Neural crest cell (in vitro differentiated cells): ENCODE data around the gene VSX1. TPM values are rescaled to one million over a fixed set of nuclear protein-coding genes. Genes with fewer than 3 reads are reported as not detected.

Experiments used
- DNase-seq: peaks from one replicate; pipeline ENCODE4 v3.0.0; 2021; ENCODE audit warnings: low read depth, mixed read lengths, low spot score
- H3K27ac Mint-ChIP-seq: one replicate; pipeline ENCODE4 v1.8.0; 2021; ENCODE audit warnings: mild to moderate bottlenecking, mixed read lengths; ENCODE audit not compliant: unreplicated experiment
- H3K27me3 Mint-ChIP-seq: 2 replicates; pipeline ENCODE4 v1.8.0; 2021; ENCODE audit warnings: low read depth, mild to moderate bottlenecking, mixed read lengths
- H3K36me3 Mint-ChIP-seq: 2 replicates; pipeline ENCODE4 v1.8.0; 2021; ENCODE audit warnings: low read depth, mild to moderate bottlenecking, mixed read lengths
- H3K4me1 Mint-ChIP-seq: 2 replicates; pipeline ENCODE4 v1.8.0; 2021; ENCODE audit warnings: mixed read lengths
- H3K4me3 Mint-ChIP-seq: one replicate; pipeline ENCODE4 v1.8.0; 2021; ENCODE audit warnings: mild to moderate bottlenecking, mixed read lengths
- H3K9me3 Mint-ChIP-seq: 2 replicates; pipeline ENCODE4 v1.8.0; 2021; ENCODE audit warnings: mixed read lengths
- CTCF ChIP-seq: fragments of 200-600 bp; sonication (generic); conservative IDR thresholded peaks from 2 replicates; pipeline ENCODE4 v1.5.0; 2021; ENCODE audit warnings: antibody characterized with exemption, mild to moderate bottlenecking
- total RNA-seq: library from RNA; stranded (reverse); gene quantifications from 2 replicates; pipeline ENCODE4 v1.2.1, GENCODE V29; 2021

Gene VSX1
- total RNA-seq, 1 donor from 2014 or later: 4.2 TPM

DNA sequence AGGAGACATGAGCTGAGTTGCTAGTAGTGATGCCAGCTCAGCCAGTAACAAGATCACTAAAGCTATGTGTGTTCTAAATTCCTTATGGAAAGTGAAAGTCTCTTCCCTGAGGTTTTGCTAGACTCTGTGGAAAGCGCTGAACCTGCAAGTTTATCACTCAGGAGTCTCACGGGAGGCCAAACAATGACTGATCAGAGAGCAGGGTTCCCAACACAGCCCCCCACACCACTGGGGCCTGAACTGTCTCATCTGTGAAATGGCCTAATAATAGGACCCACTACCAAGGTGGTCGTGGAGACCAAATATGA, 43.9 kb downstream of the VSX1 start:
- H3K9me3 Mint-ChIP-seq: no peaks in the 10 kb centered on the region

GRCh38 chr20:25037288-25038102, 44.4 kb downstream of the VSX1 start:
- no peak for DNase-seq
- Mint-ChIP-seq H3K4me1 (peaks cover 60% of the 10 kb centered on the region), H3K36me3 (no peaks in the 10 kb centered on the region), H3K4me3 (no peak overlapping the region), H3K9me3 (no peaks in the 10 kb centered on the region), H3K27me3 (no peaks in the 10 kb centered on the region), H3K27ac (peak overlapping the region; percentile 75)
- no peak for TF ChIP-seq CTCF

More for the DNA sequence above, 43.9 kb downstream of the VSX1 start:
- DNase-seq: no peak
- no peak for TF ChIP-seq CTCF
- H3K4me1 Mint-ChIP-seq: peaks cover 60% of the 10 kb centered on the region
- no peaks in the 10 kb centered on the region for H3K36me3 Mint-ChIP-seq
- no peak overlapping the region for H3K4me3 Mint-ChIP-seq
- H3K27me3 Mint-ChIP-seq: no peaks in the 10 kb centered on the region
- peak overlapping the region; percentile 57 for H3K27ac Mint-ChIP-seq

- no peak for TF ChIP-seq CTCF
- H3K9me3 Mint-ChIP-seq: no peaks in the 10 kb centered on the region
- no peaks in the 10 kb centered on the region for H3K27me3 Mint-ChIP-seq
- no peaks in the 10 kb centered on the region for H3K36me3 Mint-ChIP-seq
- peak overlapping the region; percentile 12 for H3K27ac Mint-ChIP-seq
- H3K4me3 Mint-ChIP-seq: peak overlapping the region; percentile 20
- DNase-seq: no peak
- peaks cover 70% of the 10 kb centered on the region for H3K4me1 Mint-ChIP-seq
Measured at GRCh38 chr20:25036331-25036936, 45.5 kb downstream of the VSX1 start.

DNA sequence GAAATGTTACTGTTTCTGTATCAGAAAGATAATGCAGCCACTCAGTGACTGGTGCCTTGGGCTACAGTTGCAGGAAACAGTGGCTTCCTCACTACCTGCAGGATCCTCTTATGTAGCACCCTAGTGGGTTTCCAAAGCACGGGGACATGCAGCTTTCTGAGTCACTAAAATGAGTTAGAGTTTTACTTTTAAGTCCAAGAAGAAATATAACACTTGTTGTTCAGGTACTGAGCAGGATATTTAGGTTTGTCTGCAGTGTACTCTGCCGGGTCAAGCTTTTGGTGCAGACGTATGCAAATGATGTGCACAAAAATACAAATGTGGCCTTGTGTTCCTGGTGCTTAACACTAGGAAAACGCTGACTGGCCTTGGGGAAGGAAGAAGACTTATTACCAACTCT, 46.0 kb downstream of the VSX1 start:
- H3K27me3 Mint-ChIP-seq: no peaks in the 10 kb centered on the region
- H3K36me3 Mint-ChIP-seq: no peaks in the 10 kb centered on the region
- H3K4me1 Mint-ChIP-seq: peaks cover 75% of the 10 kb centered on the region
- TF ChIP-seq CTCF: no peak
- DNase-seq: no peak
- peak overlapping the region; percentile 37 for H3K27ac Mint-ChIP-seq
- no peaks in the 10 kb centered on the region for H3K9me3 Mint-ChIP-seq
- H3K4me3 Mint-ChIP-seq: no peak overlapping the region

DNA sequence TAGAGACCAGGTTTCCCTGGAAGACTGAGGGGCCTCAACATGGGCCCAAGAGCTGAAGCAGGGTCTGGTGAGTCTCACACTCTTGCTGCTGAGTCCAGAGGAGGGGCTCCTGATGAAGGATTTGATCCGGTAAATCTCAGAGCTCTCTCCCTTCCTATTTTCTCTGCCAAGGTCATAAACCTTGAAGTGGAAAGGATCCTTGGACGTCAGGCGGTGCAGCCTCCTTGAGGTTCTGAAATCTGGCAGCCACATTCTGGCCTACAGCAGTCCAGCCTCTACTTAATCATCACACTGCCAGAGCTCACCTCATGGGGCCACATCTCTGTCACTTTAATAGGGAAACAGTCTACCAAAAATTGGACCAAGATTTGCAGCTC, 48.0 kb downstream of the VSX1 start:
- H3K9me3 Mint-ChIP-seq: no peaks in the 10 kb centered on the region
- no peak for TF ChIP-seq CTCF

More for the DNA sequence above, 48.0 kb downstream of the VSX1 start:
- no peak for DNase-seq
- Mint-ChIP-seq H3K27me3 (no peaks in the 10 kb centered on the region), H3K27ac (no peak overlapping the region), H3K4me1 (peaks cover 82% of the 10 kb centered on the region), H3K4me3 (no peak overlapping the region), H3K36me3 (no peaks in the 10 kb centered on the region)
